Skeletal muscle tissue (tissue), 4 donors: Measurements from ENCODE around the gene WDR74. TPM values are rescaled to one million over a fixed set of nuclear protein-coding genes. Genes with fewer than 3 reads are reported as not detected.
A peak's percentile ranks its signal among the peaks of the same experiment; 100 is the strongest.
"Not testable (repeated sequence)": the region's sequence is repeated elsewhere in the genome, so short reads cannot be mapped to it uniquely, and the experiment has no call there.

Experiments used
- H3K27ac ChIP-seq: one replicate; pipeline ENCODE4 v1.7.0; 2013; ENCODE audit warnings: mild to moderate bottlenecking, low read depth, low read length, inconsistent platforms
- H3K27me3 ChIP-seq, 3 donors: one replicate each; pipeline ENCODE4 v1.7.0; 2013; ENCODE audit warnings: low read length in 3 of 3; ENCODE audit not compliant: control insufficient read depth in 3 of 3, insufficient read depth in 3 of 3
- H3K36me3 ChIP-seq, 3 donors: one replicate each; pipeline ENCODE4 v1.7.0; 2013; ENCODE audit warnings: low read length in 3 of 3; ENCODE audit not compliant: control insufficient read depth in 3 of 3, insufficient read depth in 3 of 3
- H3K4me1 ChIP-seq, 3 donors: one replicate each; pipeline ENCODE4 v1.7.0; 2013; ENCODE audit warnings: low read length in 3 of 3, mild to moderate bottlenecking in 3 of 3; ENCODE audit not compliant: control insufficient read depth in 3 of 3, insufficient read depth in 3 of 3
- H3K4me3 ChIP-seq, 3 donors: one replicate each; pipeline ENCODE4 v1.7.0; 2013; ENCODE audit warnings: low read length in 3 of 3
- H3K9ac ChIP-seq, 3 donors: one replicate each; pipeline ENCODE4 v1.7.0; 2013; ENCODE audit warnings: low read length in 3 of 3, mild to moderate bottlenecking in 3 of 3, moderate library complexity in 2 of 3, low read depth in 1 of 3
- H3K9me3 ChIP-seq, 3 donors: one replicate each; pipeline ENCODE4 v1.7.0; 2013; ENCODE audit warnings: low read length in 3 of 3; ENCODE audit not compliant: control insufficient read depth in 3 of 3
- total RNA-seq: library from RNA; depleted of rRNA; stranded (reverse); fragments of >200 nt; gene quantifications from one replicate; pipeline ENCODE4 v1.2.3, GENCODE V29; 2014
- donor health status: Osteomylitis.

Gene WDR74
- total RNA-seq, 1 donor from 2014 or later, result 65.8 TPM

GRCh38 chr11:62843466-62843865 lies 4.1 kb upstream of the WDR74 start:
- no peak overlapping the region for H3K4me3 ChIP-seq
- H3K36me3 ChIP-seq, result no peaks in the 10 kb centered on the region
- no peaks in the 10 kb centered on the region for H3K27me3 ChIP-seq
- H3K9me3 ChIP-seq, result no peaks in the 10 kb centered on the region
- no peak overlapping the region for H3K9ac ChIP-seq
- peaks cover 12 to 17% (median 14%) of the 10 kb centered on the region in 3 donors for H3K4me1 ChIP-seq
- no peak overlapping the region for H3K27ac ChIP-seq

GRCh38 chr11:62842891-62843290 lies 3.5 kb upstream of the WDR74 start:
- H3K9ac ChIP-seq, result peak overlapping the region; percentile 90 to 99 (median 98)
- H3K4me3 ChIP-seq, result peak overlapping the region in 1 of 3 donors; percentile 82
- peak overlapping the region; percentile 98 for H3K27ac ChIP-seq

GRCh38 chr11:62842171-62842741 lies 2.9 kb upstream of the WDR74 start:
- H3K36me3 ChIP-seq, result no peaks in the 10 kb centered on the region
- H3K27ac ChIP-seq, result peak overlapping the region; percentile 98
- no peaks in the 10 kb centered on the region for H3K27me3 ChIP-seq
- H3K9ac ChIP-seq, result peak overlapping the region; percentile 90 to 99 (median 98)
- peaks cover 12 to 26% (median 21%) of the 10 kb centered on the region in 3 donors for H3K4me1 ChIP-seq
- H3K4me3 ChIP-seq, result peak overlapping the region; percentile 78 to 84 (median 82)
- no peaks in the 10 kb centered on the region for H3K9me3 ChIP-seq

More at GRCh38 chr11:62842891-62843290, 3.5 kb upstream of the WDR74 start:
- peaks cover 12 to 22% (median 17%) of the 10 kb centered on the region in 3 donors for H3K4me1 ChIP-seq
- H3K9me3 ChIP-seq, H3K36me3 ChIP-seq, H3K27me3 ChIP-seq: not testable (repeated sequence)

GRCh38 chr11:62841361-62842170 lies 2.2 kb upstream of the WDR74 start:
- Histone ChIP-seq H3K27ac (peak overlapping the region; percentile 98), H3K36me3 (peaks cover under 1 to 3% (median 1%) of the 10 kb centered on the region in 3 donors), H3K9ac (peak overlapping the region; percentile 90 to 99 (median 98)), H3K9me3 (no peaks in the 10 kb centered on the region), H3K4me3 (peak overlapping the region; percentile 82 to 97 (median 97)), H3K27me3 (no peaks in the 10 kb centered on the region), H3K4me1 (peaks cover 12 to 26% (median 21%) of the 10 kb centered on the region in 3 donors)

- Histone ChIP-seq H3K36me3 (peaks cover 6 to 10% (median 7%) of the 10 kb centered on the region in 3 donors), H3K27ac (peak overlapping the region; percentile 98), H3K4me1 (peaks cover 12 to 26% (median 21%) of the 10 kb centered on the region in 3 donors), H3K4me3 (peak overlapping the region; percentile 69 to 97 (median 97)), H3K9ac (peak overlapping the region; percentile 79 to 99 (median 89))
- not testable (repeated sequence) for H3K9me3 ChIP-seq, H3K27me3 ChIP-seq
Measured at GRCh38 chr11:62840721-62841360, 1.5 kb upstream of the WDR74 start.

- peaks cover 30 to 46% (median 33%) of the 10 kb centered on the region in 3 donors for H3K4me1 ChIP-seq
- no peaks in the 10 kb centered on the region for H3K9me3 ChIP-seq
- no peaks in the 10 kb centered on the region for H3K27me3 ChIP-seq
- no peak overlapping the region for H3K27ac ChIP-seq
- no peak overlapping the region for H3K9ac ChIP-seq
- peaks cover 28 to 32% (median 32%) of the 10 kb centered on the region in 3 donors for H3K36me3 ChIP-seq
- no peak overlapping the region for H3K4me3 ChIP-seq
Measured at GRCh38 chr11:62835336-62835735, 4.1 kb downstream of the WDR74 start.

- H3K4me3 ChIP-seq, result peak within 1 kb of the TSS; percentile 63 to 91 (median 88)
- peak within 1 kb of the TSS; percentile 95 to 97 (median 96) for H3K9ac ChIP-seq
- no peaks in the 10 kb centered on the region for H3K9me3 ChIP-seq
- H3K27ac ChIP-seq, result peak within 1 kb of the TSS; percentile 98
- no peaks in the 10 kb centered on the region for H3K27me3 ChIP-seq
- peaks cover 28 to 38% (median 35%) of the 10 kb centered on the region in 3 donors for H3K36me3 ChIP-seq
- peaks cover 26 to 38% (median 35%) of the 10 kb centered on the region in 3 donors for H3K4me1 ChIP-seq
Measured at GRCh38 chr11:62832336-62833234, 6.8 kb downstream of the WDR74 start, which contains the start of gene TEX54. TSS of gene TEX54 (minus strand) at chr11:62832841.

GRCh38 chr11:62831520-62832335 lies 7.7 kb downstream of the WDR74 start, which contains the start of gene STX5:
TSS of gene STX5 (minus strand) at chr11:62832051. CDS start at chr11:62831243, 808 bp downstream.
- Histone ChIP-seq H3K27me3 (no peaks in the 10 kb centered on the region), H3K4me3 (peak within 1 kb of the TSS; percentile 63 to 91 (median 88)), H3K27ac (peak within 1 kb of the TSS; percentile 98), H3K9me3 (no peaks in the 10 kb centered on the region), H3K4me1 (peaks cover 24 to 36% (median 35%) of the 10 kb centered on the region in 3 donors), H3K9ac (peak within 1 kb of the TSS; percentile 95 to 97 (median 96)), H3K36me3 (peaks cover 36 to 44% (median 44%) of the 10 kb centered on the region in 3 donors)
